ENCODE measurements around the gene FAM78B.

DNA sequence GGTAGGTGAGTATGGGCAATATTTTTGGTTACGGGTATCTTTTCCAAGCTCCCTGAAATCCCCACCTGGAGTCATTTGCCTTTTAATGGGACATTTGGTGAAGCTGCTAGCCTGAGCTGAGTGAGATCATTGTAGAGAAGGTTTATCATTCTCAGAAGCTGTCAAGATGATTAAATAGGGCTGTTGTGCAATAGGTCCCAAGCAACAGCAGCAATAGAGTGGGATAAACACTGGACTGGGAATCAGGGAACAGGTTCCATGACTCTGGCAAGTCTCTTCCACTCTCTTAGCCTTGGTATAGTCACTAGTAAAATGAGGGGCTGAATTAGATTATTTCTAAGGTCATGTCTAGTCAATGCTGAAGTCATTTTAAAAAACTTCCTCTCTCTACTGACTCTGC is 30.3 kb upstream of the FAM78B start:
- TF ChIP-seq CTCF (IDR thresholded peaks at IDR 0.05; ENCODE audit: borderline replicate concordance, extremely low read depth, low read length, poor library complexity, severe bottlenecking) (no peak), EZH2 (IDR thresholded peaks at IDR 0.05; ENCODE audit: borderline replicate concordance, low read depth, low read length, severe bottlenecking) (no peak)

Data from DND-41 (cell line).